Colon (tissue), 2 donors: ENCODE measurements around the gene JAZF1.

Experiments
- FAIRE-seq: peaks from 2 replicates; lab custom pipeline; 2012; peaks lifted over from hg19 to GRCh38; lab: Jason Lieb, UNC
- donor health status: control.
- donor health status: control.

Gene JAZF1

DNA sequence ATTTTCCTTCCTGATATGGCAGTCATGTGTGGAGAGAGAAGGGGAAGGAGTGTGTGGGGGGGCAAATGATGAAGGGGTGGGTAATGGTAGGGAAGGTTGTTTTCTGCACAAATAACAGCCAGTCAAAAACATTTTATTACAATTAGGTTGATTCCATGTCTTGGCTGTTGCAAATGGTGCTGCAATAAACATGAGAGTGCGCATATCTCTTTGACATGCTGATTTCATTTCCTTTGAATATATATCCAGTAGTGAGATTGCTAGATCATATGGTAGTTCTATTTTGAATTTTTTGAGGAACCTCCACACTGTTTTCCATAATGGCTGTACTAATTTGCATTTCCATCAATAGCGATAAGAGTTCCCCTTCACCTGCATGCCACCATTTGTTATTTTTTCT is 10.6 kb upstream of the JAZF1 start:
- no peak for FAIRE-seq

- FAIRE-seq, result no peak
Measured at GRCh38 chr7:28190077-28190710, 9.6 kb upstream of the JAZF1 start.

DNA sequence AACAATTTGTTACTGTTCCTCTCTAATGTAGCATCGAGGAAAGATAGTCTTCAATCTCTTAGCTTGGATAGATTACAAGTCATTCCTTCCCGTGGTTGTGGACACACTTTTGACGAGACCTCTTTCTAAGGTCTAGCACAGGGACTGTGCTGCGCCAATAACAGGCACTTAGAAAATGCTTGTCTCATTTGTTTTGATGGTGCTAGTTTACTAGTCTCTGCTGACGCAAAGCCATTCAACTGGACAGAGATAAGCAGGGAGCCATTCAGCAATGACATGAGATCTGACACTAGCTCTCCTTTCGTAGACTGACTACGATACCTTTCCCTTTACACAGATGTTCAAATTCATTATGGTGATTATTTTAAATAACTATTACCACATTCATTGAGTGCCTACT is 6.4 kb upstream of the JAZF1 start:
- no peak for FAIRE-seq

DNA sequence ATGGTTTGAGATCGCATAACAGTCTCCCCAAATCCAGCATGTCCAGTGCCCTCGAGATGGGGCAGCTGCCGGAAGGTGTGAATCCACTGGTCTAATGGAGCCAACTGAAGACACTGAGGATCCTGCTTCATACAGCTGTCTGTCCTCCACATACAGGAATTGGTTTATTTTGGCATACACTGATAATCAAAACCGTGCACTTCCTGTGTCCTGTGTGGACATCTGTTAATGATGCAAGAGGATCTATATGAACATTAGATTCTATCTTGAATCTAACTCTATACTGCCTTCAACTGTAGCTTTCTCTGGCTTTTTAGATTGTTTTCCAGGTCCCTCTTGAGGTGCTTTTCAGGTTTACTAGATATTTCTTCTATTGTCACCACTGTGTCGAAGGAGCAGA is 3.0 kb upstream of the JAZF1 start:
- no peak for FAIRE-seq

DNA sequence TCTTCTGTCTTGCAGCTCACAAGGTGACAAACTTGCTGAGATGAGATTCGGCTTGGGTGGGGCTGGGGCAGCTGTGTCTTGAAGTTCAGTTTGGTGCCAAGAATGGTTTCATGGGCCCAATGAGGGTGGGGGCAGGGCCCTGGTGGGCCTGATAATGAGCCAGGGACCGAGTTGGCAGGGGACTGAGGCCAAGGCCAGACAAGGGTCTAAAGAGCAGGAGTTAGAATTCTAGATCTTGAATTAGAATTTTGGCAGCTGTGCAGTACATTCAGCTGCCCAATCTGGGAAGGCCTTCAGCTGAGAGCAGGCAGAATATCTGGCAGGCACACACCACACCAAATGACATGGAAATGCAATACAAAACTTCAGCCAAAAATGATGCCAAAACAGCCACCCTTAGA is 1.5 kb upstream of the JAZF1 start:
- no peak for FAIRE-seq

DNA sequence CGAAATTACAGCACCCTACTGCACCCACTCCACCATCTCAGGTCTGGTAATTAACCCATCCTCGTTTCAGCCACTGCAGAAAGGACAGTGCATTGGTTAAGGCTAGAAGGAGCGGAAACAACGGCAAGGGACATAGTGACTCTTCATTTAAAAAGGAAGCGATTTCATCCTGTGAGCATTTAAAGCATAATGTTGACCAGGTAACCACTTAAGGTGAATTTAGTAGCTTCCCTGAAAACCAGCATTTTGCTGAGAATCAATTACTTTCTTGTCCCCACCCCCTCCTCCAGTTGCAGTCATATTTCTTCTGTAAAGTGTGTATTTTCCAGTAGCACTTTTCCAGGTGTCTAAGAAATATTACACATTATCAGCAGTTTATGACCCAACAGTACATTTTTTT is 821 bp upstream of the JAZF1 start:
- no peak for FAIRE-seq

DNA sequence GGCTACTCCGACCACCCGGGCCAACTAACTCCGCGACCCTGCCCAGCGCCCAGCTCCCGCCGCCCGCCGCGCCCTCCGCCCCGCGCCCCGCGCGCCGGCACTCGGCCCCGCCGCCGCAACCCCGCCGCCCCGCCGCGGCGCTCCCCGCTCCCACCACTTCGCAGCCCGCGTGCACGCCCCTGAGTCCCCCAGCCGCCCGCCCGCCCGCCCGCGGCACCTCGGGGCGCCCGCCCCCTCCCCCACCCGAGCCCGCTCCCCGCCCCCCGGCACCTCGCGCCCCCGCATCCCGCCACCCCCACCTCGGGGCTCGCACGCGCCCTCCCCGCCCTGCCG is 598 bp downstream of the JAZF1 start:
- no peak for FAIRE-seq

- no peak for FAIRE-seq
Measured at GRCh38 chr7:28179120-28180030, 1.2 kb downstream of the JAZF1 start.

DNA sequence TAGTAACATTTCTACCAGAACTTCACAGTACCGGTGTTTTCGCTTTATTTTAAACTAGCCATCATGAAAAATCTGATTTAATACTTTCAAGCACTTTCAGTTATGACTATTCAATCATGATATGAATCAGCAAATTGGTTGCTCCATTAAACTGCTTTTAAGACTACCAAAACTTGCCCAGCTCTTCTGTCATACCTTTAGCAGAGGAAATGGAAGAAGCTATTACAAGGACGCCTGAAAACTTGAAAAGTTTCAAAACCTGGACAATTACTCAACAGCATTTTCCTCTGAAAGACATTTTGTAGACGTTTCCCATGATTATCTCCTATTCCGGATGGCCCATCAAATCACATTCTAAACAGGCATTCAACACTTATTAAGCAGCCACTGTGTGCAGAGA is 2.0 kb downstream of the JAZF1 start:
- no peak for FAIRE-seq

DNA sequence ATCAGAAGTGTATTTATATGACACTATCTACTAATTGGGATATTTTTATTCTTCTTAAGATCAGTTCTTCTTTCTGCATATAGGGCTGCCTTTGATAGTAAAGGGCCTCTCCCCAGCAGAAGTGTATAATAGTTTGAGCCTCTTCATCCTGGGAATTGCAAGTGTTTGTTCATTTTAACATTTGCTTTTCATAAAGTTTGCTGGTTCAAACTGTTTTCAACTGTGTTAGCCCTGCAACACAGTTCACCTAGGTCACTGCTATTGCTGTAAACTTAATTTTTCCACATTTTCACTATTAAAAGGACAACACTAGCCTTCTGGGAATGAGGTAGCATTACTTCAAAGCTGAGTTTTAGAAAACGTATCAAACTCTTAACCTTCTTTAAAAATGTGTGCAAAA is 2.8 kb downstream of the JAZF1 start:
- no peak for FAIRE-seq

- no peak for FAIRE-seq
Measured at GRCh38 chr7:28176645-28177044, 4.0 kb downstream of the JAZF1 start.

DNA sequence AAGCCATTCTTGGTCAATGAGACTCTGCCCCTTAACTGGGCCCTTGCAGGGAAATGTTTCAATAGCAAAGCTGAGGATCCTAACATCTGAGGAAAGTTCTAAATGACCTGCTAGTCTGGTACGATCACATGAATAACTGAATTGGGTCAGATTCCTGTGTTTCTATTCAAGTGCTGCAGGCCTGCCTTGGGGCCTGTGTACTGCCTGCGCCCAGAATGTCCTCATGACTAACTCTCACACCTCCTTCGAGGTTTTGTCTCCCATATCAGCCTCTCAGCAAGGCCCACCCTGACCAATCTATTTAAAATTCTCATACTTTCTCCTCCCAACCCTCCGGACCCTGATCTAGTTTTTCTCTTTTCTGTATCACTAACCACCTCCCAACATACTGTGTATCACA is 4.4 kb downstream of the JAZF1 start:
- no peak for FAIRE-seq

- FAIRE-seq, result no peak
Measured at GRCh38 chr7:28174901-28175661, 5.5 kb downstream of the JAZF1 start.

- no peak for FAIRE-seq
Measured at GRCh38 chr7:28174442-28174841, 6.2 kb downstream of the JAZF1 start.

- no peak for FAIRE-seq
Measured at GRCh38 chr7:28173531-28173930, 7.1 kb downstream of the JAZF1 start.

DNA sequence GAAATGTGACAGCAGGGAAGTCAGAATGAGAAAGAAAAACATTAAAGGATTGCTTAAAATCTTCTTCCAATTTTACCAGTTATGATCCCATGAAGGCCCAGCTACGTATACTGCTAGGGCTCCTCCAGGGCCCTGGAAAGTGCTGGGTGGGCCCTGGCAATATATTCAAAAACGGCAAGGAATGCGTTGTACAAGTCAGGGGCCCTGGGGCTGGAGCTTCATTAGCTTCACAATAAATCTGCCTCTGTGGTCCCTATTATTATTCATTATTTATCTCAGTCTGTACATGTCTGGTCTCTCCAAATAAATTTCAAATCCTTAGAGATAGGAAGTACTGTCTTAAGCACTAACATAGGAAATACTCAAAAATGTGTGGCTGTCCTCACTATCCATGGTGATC is 7.6 kb downstream of the JAZF1 start:
- FAIRE-seq, result no peak

DNA sequence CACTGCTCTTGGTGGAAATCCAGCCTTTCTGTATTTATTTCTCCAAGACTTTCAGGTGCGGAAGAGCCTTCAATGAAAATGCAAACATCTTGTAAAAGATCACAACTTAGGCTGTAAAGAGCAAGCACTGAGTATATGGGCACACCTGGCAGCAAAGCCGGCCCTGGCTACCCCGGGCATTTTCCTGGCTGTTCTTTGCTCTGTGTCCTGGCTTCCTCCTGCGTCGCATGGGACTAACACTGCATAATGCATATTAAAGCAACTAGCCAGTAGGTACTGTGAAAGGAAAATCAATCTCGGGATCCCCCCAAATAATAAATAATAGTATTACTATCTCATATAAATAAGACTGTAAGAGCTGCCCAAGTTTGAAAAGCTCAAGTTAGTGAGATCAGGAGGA is 9.9 kb downstream of the JAZF1 start:
- no peak for FAIRE-seq

DNA sequence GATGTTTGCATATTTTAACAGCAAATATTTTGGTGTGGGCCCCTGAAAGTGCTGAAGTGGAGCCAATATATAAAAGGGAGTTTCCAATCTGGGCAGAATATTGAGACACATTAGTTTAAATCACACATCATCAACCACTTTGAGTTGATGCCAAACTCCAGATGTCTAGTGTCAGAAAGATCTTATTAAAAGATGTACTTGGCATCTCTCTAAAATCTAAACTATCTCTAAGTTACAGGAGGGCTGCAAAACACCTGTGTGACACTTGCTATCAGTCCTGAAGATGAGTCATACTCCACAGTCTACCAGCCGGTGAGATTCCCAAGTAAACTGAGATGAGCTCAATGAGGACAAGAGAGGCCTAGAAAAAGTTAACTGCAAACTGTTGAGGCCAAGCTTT is 11.4 kb downstream of the JAZF1 start:
- FAIRE-seq, result no peak

- no peak for FAIRE-seq
Measured at GRCh38 chr7:28168393-28169158, 12.0 kb downstream of the JAZF1 start.

- no peak for FAIRE-seq
Measured at GRCh38 chr7:28166982-28167715, 13.4 kb downstream of the JAZF1 start.
